ENCODE data around the gene CAMSAP3. TPM values are rescaled to one million over a fixed set of nuclear protein-coding genes. Genes with fewer than 3 reads are reported as not detected.
A peak's percentile ranks its signal among the peaks of the same experiment; 100 is the strongest.
"Not testable (repeated sequence)": the region's sequence is repeated elsewhere in the genome, so short reads cannot be mapped to it uniquely, and the experiment has no call there.

The CAMSAP3 gene
- total RNA-seq, 1 donor from 2014 or later, result 40.8 TPM

- not testable (repeated sequence) for ATAC-seq; DNase-seq (ENCODE audit: low spot score)
These were observed 48.2 kb downstream of the CAMSAP3 start for GRCh38 chr19:7643629-7644549.

- ATAC-seq, result no peak
- DNase-seq (ENCODE audit: low spot score), result no peak
These were observed 48.9 kb downstream of the CAMSAP3 start for GRCh38 chr19:7644550-7644877.

- no peak for DNase-seq (ENCODE audit: low spot score)
These were observed 49.5 kb downstream of the CAMSAP3 start for GRCh38 chr19:7645163-7645562.

GRCh38 chr19:7645656-7646425 is 50.2 kb downstream of the CAMSAP3 start:
- no peak for ATAC-seq
- no peak for DNase-seq (ENCODE audit: low spot score)

More at GRCh38 chr19:7645163-7645562, 49.5 kb downstream of the CAMSAP3 start:
- ATAC-seq, result no peak

- no peak for ATAC-seq
- no peak for DNase-seq (ENCODE audit: low spot score)
These were observed 50.7 kb downstream of the CAMSAP3 start for GRCh38 chr19:7646426-7646700.

- ATAC-seq (no peak), DNase-seq (ENCODE audit: low spot score) (no peak)
These were observed 51.5 kb downstream of the CAMSAP3 start for GRCh38 chr19:7647156-7647555.

- DNase-seq (ENCODE audit: low spot score), result no peak
- no peak for ATAC-seq
These were observed 52.8 kb downstream of the CAMSAP3 start for GRCh38 chr19:7648265-7649014.

- DNase-seq (ENCODE audit: low spot score) (no peak), ATAC-seq (no peak)
These were observed 54.5 kb downstream of the CAMSAP3 start for GRCh38 chr19:7650148-7650547.

- ATAC-seq, result peak; percentile 95
- peak; percentile 89 for DNase-seq (ENCODE audit: low spot score)
These were observed 56.5 kb downstream of the CAMSAP3 start for GRCh38 chr19:7652061-7652641.

GRCh38 chr19:7654401-7654800 is 58.7 kb downstream of the CAMSAP3 start:
- ATAC-seq, result no peak
- no peak for DNase-seq (ENCODE audit: low spot score)

GRCh38 chr19:7655581-7655980 is 59.9 kb downstream of the CAMSAP3 start:
- DNase-seq (ENCODE audit: low spot score) (no peak), ATAC-seq (no peak)

GRCh38 chr19:7657131-7657751 is 61.6 kb downstream of the CAMSAP3 start:
- DNase-seq (ENCODE audit: low spot score) (peak; percentile 48), ATAC-seq (peak; percentile 78)

- no peak for DNase-seq (ENCODE audit: low spot score)
- no peak for ATAC-seq
These were observed 62.6 kb downstream of the CAMSAP3 start for GRCh38 chr19:7658219-7658686.

GRCh38 chr19:7661744-7662538 is 66.3 kb downstream of the CAMSAP3 start:
- no peak for DNase-seq (ENCODE audit: low spot score)
- ATAC-seq, result no peak

- DNase-seq (ENCODE audit: low spot score), result no peak
- no peak for ATAC-seq
These were observed 67.0 kb downstream of the CAMSAP3 start for GRCh38 chr19:7662657-7663056.

GRCh38 chr19:7663706-7664105 is 68.0 kb downstream of the CAMSAP3 start:
- no peak for DNase-seq (ENCODE audit: low spot score)

GRCh38 chr19:7665076-7665475 is 69.4 kb downstream of the CAMSAP3 start:
- DNase-seq (ENCODE audit: low spot score), result no peak

More at GRCh38 chr19:7663706-7664105, 68.0 kb downstream of the CAMSAP3 start:
- ATAC-seq, result no peak

More at GRCh38 chr19:7665076-7665475, 69.4 kb downstream of the CAMSAP3 start:
- no peak for ATAC-seq
